Medulla oblongata (tissue), 1 donor: ENCODE results near the gene PDE4DIP.
"Not testable (repeated sequence)": the region's sequence is repeated elsewhere in the genome, so short reads cannot be mapped to it uniquely, and the experiment has no call there.

Experiments used
- DNase-seq: peaks from one replicate; pipeline ENCODE4 v3.0.0-alpha.2; 2015; ENCODE audit errors: extremely low spot score

The PDE4DIP gene

DNA sequence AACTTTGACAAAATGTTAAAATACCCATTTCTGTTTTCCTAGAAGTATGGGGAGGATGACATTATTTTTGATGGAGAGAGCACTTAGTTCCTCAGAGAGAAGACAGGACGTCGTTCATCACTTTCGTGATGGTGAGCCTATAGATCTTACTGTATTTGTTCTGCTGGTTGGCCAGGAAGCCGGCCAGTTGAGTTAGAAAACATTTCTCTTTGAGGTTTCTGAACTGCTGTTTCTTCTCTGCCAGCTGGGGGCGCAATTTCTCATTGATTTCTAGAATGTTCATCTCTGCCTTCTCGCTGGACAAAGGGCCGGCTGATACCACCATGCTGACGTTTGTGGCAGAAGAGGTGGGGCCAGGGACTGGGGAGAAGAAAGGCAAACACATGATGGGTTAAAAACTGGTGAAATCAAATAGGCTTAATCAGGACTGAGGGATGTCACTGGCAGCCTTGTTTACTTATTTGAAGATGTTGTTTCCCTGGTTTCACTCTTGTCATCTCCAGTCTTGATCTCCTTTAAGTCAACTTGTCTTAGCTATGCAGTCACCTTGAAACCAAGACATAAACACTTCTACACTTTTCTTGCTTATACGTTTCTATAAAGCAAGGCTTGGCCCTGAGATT is 231.4 kb downstream of the PDE4DIP start:
- not testable (repeated sequence) for DNase-seq
